HepG2 (cell line): Measurements from ENCODE around the gene FGFR3. TPM values are rescaled to one million over a fixed set of nuclear protein-coding genes. Genes with fewer than 3 reads are reported as not detected.

Experiments
- AHR ChIP-seq: IDR thresholded peaks from 2 replicates; pipeline ENCODE4 v1.6.1; 2018; ENCODE audit warnings: missing genetic modification reagents, missing compliant biosample characterization
- ASH2L ChIP-seq: fragments of 300-600, 200-600 bp; sonication (generic); IDR thresholded peaks from 2 replicates; pipeline ENCODE4 v1.7.0; 2017; ENCODE audit warnings: low read depth, mild to moderate bottlenecking, moderate library complexity, mixed read lengths, low read length; ENCODE audit not compliant: insufficient read length
- HNRNPUL1 ChIP-seq: fragments of 200-400 bp; formaldehyde crosslinking; IDR thresholded peaks from 2 replicates; pipeline ENCODE4 v1.6.1; 2017; ENCODE audit warnings: low read depth, mild to moderate bottlenecking, low read length, moderate library complexity
- KDM5B ChIP-seq: sonication (generic); formaldehyde crosslinking; IDR thresholded peaks from 2 replicates; pipeline ENCODE4 v1.4.0; 2020; ENCODE audit warnings: missing genetic modification reagents, mild to moderate bottlenecking, borderline replicate concordance
- MED8 ChIP-seq: sonication (generic); formaldehyde crosslinking; IDR thresholded peaks from 2 replicates; pipeline ENCODE4 v1.8.1; 2023; ENCODE audit warnings: mild to moderate bottlenecking, missing genetic modification reagents; ENCODE audit not compliant: insufficient replicate concordance
- NCOR1 ChIP-seq: fragments of 200-600 bp; sonication (generic); IDR thresholded peaks from 2 replicates; pipeline ENCODE4 v1.7.0; 2017; ENCODE audit warnings: antibody characterized with exemption, low read length, borderline replicate concordance
- PAF1 ChIP-seq: IDR thresholded peaks from 2 replicates; pipeline ENCODE4 v1.6.1; 2016; ENCODE audit warnings: missing genetic modification reagents, missing compliant biosample characterization
- REPIN1 ChIP-seq: sonication (generic); formaldehyde crosslinking; IDR thresholded peaks from 2 replicates; pipeline ENCODE4 v1.8.0; 2022; ENCODE audit warnings: missing genetic modification reagents, low read depth, mild to moderate bottlenecking, borderline replicate concordance
- TRAFD1 ChIP-seq: sonication (generic); formaldehyde crosslinking; IDR thresholded peaks from 2 replicates; pipeline ENCODE4 v1.5.1; 2020; ENCODE audit warnings: missing genetic modification reagents, mild to moderate bottlenecking, borderline replicate concordance
- ZFP36L1 ChIP-seq: sonication (generic); formaldehyde crosslinking; IDR thresholded peaks from 2 replicates; pipeline ENCODE4 v1.8.0; 2022; ENCODE audit warnings: mild to moderate bottlenecking, missing genetic modification reagents, moderate library complexity
- ZFX ChIP-seq: sonication (generic); formaldehyde crosslinking; IDR thresholded peaks from 2 replicates; pipeline ENCODE4 v1.4.0; 2020; ENCODE audit warnings: mild to moderate bottlenecking, low read depth, missing genetic modification reagents, moderate library complexity
- ZNF331 ChIP-seq: sonication (generic); formaldehyde crosslinking; IDR thresholded peaks from 2 replicates; pipeline ENCODE4 v1.4.0; 2020; ENCODE audit warnings: missing genetic modification reagents
- ZNF619 ChIP-seq: sonication (generic); formaldehyde crosslinking; IDR thresholded peaks from 2 replicates; pipeline ENCODE4 v1.4.0; 2020; ENCODE audit warnings: mild to moderate bottlenecking, missing genetic modification reagents
- ZNF639 ChIP-seq: conservative IDR thresholded peaks from 2 replicates; pipeline ENCODE4 v1.6.1; 2018; ENCODE audit warnings: missing genetic modification reagents
- polyA plus RNA-seq, 8 experiments: library from polyadenylated mRNA; depleted of rRNA in 3 of 8; stranded (reverse) in 7 of 8; unstranded in 1 of 8; fragments of >200 nt; fragmentation: Illumina TruSeq in 4 of 8; extraction: Trizol in 4 of 8; gene quantifications; 2 replicates each; pipeline versions ENCODE4 v1.2.1 to v1.2.3, GENCODE V29; 2011 to 2016; ENCODE audit warnings: low read depth in 4 of 8, missing spikeins in 1 of 8, mixed read lengths in 1 of 8; ENCODE audit not compliant: insufficient read depth in 1 of 8
- total RNA-seq, 5 experiments: library from RNA; depleted of rRNA; stranded (reverse); fragments of >200 nt; fragmentation: Illumina TruSeq; extraction: Trizol; gene quantifications; 2 replicates each; pipeline ENCODE4 v1.2.3, GENCODE V29; 2016; ENCODE audit warnings: low read depth in 1 of 5
- TF ChIP-seq, protein P1 (sequence below): sonication (generic); formaldehyde crosslinking; IDR thresholded peaks from 2 replicates; pipeline ENCODE4 v1.4.0; 2020; ENCODE audit warnings: mild to moderate bottlenecking, missing genetic modification reagents

Gene FGFR3
- total and polyA plus RNA-seq, 2 of the 13 experiments (the other 11 are each of a cell fraction or from before 2014, with no cell fraction given): 103 to 109 TPM

DNA sequence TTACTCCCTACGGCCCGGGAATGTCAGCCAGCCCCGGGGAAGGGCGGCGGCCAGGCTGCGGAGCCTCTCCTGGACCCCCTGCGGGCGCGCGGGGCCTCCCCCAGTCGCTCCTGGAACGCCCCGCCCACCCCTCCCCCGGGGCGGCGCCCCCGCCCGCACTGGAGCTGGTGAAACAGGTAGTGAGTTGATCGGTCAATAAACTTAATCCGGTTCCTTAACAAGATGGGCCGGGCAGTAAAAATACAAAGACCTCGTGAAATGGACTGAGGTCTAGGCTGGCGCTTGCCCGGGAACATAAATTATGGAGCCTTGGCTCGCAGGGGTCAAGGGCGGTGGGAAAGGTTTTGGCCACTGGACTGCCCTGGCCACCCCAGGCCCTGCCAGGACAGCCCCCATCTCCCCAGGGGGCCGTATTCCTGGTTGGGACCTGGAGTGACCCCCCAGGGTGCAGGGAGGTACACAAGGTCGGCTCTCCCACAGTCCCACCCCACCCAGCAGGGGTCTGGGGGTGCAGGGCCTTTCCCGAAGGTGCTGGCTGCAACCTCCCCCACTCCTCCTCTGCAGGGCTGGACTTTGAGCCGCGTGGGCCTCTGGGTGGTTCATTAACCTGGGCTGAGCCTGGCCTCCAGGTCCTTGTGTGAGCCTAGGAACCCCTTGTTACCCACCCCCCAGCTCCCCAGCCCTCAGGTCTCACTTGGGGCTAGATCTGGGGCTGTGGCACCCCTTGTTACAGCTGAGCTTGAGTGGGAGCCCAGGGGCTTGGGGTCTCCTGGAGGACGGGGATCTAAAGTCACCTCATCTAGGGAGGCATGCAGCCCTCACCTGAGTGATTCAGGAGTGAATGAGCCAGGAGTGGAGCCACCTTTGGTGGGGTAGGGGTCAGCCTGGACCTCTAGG lies 2.5 kb downstream of the FGFR3 start (continued):
- TF ChIP-seq, protein P1, sequence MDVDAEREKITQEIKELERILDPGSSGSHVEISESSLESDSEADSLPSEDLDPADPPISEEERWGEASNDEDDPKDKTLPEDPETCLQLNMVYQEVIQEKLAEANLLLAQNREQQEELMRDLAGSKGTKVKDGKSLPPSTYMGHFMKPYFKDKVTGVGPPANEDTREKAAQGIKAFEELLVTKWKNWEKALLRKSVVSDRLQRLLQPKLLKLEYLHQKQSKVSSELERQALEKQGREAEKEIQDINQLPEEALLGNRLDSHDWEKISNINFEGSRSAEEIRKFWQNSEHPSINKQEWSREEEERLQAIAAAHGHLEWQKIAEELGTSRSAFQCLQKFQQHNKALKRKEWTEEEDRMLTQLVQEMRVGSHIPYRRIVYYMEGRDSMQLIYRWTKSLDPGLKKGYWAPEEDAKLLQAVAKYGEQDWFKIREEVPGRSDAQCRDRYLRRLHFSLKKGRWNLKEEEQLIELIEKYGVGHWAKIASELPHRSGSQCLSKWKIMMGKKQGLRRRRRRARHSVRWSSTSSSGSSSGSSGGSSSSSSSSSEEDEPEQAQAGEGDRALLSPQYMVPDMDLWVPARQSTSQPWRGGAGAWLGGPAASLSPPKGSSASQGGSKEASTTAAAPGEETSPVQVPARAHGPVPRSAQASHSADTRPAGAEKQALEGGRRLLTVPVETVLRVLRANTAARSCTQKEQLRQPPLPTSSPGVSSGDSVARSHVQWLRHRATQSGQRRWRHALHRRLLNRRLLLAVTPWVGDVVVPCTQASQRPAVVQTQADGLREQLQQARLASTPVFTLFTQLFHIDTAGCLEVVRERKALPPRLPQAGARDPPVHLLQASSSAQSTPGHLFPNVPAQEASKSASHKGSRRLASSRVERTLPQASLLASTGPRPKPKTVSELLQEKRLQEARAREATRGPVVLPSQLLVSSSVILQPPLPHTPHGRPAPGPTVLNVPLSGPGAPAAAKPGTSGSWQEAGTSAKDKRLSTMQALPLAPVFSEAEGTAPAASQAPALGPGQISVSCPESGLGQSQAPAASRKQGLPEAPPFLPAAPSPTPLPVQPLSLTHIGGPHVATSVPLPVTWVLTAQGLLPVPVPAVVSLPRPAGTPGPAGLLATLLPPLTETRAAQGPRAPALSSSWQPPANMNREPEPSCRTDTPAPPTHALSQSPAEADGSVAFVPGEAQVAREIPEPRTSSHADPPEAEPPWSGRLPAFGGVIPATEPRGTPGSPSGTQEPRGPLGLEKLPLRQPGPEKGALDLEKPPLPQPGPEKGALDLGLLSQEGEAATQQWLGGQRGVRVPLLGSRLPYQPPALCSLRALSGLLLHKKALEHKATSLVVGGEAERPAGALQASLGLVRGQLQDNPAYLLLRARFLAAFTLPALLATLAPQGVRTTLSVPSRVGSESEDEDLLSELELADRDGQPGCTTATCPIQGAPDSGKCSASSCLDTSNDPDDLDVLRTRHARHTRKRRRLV (CRISPR knock-in tag): 0 out of 2 replicates have a peak, but pooled peaks have one; percentile 56
- TF ChIP-seq PAF1 (CRISPR knock-in tag) (peak; percentile 48; the same call in 1 of the 2 replicates), AHR (CRISPR knock-in tag) (no peak), REPIN1 (CRISPR knock-in tag) (peak; percentile 79; the same call in 1 of the 2 replicates), TRAFD1 (CRISPR knock-in tag) (no peak), KDM5B (CRISPR knock-in tag) (peak; percentile 53; the same call in 1 of the 2 replicates), NCOR1 (peak; percentile 94), ZNF639 (0 out of 2 replicates have a peak, but pooled peaks have one; percentile 23), ZNF331 (CRISPR knock-in tag) (peak; percentile 19; the same call in 1 of the 2 replicates), ZFX (CRISPR knock-in tag) (peak; percentile 86), HNRNPUL1 (0 out of 2 replicates have a peak, but pooled peaks have one; percentile 24), ZFP36L1 (CRISPR knock-in tag) (no peak), ASH2L (peak; percentile 97), MED8 (CRISPR knock-in tag) (peak; percentile 86), ZNF619 (CRISPR knock-in tag) (no peak)
